GM15510 (cell line): Measurements from ENCODE around the gene TOX3.

Source experiments
- POLR2A ChIP-seq: IDR thresholded peaks from 3 replicates; pipeline ENCODE4 v1.6.1; 2011; ENCODE audit warnings: borderline replicate concordance; ENCODE audit not compliant: insufficient read length; ENCODE audit errors: extremely low read depth

Gene TOX3

DNA sequence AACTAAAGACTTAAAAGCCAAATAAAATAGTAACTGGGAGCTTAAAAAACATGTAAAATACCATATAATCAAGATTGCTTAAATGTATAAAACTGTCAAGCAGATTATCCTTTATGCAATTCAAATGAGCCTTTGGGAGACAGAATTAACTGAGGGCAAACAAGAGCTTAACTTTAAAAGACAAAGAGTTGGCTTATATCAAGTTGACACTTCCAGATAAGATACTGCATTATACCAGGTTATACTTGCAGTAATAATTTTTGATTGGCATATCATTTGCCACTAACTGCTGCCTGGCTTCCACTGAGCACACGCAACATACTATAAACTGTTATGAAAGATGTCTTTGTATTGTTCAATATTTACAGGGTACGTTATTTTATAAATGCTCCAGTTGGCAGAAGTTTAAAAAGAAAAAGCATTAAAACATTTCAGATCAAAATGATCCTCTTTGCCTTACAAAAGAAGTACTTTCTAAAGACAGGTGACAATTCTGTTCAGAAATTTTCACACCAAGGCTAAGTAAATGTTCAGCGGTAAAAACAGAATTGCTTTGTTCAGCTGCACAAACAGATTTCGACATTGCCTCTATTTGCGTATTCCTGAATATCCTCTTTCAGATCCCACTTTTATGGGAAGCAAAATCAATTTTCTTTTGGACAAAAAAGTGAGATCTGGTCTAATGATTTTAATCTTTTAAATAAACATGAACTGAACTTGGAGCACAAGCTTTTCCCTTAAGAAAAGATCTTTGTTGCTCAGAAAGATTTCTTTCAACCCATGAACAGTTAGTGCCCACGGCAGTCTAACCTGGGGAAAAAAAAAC is 50.7 kb downstream of the TOX3 start:
- TF ChIP-seq POLR2A: no peak

DNA sequence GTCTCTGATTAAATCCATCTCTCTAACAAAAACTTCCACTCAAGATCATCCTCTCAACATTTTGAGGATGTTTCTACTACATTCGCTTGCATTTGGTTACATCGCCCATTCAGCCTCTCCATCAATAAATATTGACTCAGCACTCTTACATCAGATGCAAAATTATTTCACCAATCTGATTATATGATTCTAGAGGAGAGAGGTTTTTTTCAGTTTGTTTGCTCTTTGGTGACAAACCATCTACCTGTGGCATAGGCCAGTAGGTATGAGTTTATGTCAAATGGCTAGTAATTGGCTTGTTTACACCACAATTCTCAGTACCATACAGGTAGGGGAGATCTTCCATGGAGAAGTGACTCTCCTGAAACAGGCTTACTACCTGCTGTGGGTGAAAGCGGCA is 52.3 kb downstream of the TOX3 start:
- no peak for TF ChIP-seq POLR2A

DNA sequence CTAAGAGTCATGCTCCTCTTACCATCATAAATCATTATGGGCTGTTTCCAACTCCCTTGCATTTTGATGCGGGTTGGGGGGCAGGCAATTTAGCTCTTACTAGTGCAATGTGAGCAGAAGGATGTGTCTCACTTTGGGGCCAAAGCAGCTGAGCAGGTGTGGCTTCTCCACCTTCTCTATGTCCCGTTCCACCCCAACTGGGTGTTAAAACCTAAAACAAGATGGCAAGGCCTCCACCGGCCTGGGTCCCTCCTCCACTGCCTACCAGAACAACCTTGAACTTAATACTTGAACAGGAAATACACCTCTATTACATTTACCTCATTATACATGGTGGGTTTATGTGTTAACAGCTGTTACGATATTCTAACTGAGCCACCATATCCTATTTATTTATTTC is 52.8 kb downstream of the TOX3 start:
- TF ChIP-seq POLR2A: no peak

DNA sequence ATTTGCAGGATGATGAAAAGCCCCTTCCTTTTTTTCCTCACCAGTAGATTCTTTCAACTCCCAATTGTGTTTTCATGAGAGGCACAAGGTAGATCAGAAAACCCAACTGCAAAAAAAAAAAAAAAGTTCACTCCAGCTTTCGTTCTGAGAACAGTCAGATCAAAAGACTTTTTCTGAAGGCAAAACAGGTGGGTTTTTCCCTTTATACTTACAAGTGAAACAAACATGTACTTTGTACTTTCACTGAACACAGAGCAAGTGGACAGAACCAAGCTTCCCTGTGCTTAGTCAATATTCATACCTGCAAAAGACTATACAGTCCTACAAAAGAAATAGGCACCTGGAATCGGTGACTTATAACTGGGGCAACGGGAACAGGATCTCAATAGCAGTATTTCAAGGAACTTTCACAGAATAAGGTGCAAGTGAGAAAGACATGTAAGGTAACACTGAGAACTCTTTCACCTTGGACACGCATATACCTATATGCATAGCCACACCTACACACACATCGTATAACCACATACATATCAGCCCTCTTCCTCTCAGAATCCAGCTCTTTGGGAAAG is 54.1 kb downstream of the TOX3 start:
- TF ChIP-seq POLR2A: no peak

DNA sequence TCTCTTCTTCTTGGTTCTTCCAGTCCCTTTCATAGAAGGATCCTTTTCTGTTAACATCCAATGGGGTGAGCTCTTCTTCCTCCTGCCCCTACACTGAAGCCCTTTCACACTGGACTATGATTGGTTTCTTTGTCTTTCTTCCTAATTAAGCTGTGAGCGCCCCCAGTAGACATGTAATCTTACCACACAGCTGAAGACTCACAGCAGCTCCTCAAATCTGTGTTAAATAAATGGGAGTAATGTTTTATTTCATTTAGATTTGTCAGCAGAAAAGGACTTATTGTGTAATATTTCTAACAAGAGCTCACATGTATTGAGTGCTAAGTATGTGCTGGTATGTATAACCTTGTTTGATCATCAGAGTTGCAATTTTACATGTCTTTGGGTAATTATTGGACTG is 55.7 kb downstream of the TOX3 start:
- TF ChIP-seq POLR2A: no peak

DNA sequence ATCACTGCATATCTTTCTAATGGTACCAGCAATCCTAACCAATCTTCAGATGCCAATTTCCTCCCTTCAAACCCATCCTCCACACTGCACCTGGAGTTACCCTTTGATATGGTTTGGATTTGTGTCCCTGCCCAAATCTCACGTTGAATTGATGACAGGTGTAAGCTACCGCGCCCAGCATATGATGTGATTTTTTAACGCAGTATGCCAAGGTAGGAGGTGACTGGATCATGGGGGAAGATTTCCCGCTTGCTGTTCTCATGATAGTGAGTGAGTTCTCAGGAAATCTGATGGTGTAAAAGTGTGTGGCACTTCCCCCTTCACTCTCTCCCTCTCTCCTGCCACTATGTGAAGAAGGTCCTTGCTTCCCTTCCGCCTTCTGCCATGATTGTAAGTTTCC is 57.0 kb downstream of the TOX3 start:
- no peak for TF ChIP-seq POLR2A

DNA sequence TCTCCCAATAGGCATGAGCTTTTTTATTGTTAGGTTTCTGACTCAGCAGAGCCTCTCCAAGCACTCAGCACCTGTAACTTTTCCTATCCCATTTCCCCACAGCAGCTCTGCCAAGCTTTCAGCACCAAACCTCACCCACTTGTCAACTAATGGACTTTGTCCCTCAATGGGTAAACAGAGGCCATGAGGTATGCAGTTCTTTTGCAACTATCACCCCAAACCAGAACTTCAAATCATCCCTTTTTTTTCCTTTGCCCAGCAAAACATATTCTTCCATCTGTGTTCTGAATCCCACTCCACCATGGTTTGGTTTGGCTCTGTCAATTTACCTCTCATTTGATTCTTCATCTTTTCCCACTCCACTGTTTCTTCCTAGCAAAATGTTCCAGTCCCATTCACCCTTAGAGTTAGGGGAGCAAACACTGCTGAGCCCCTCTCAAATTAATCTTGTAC is 58.1 kb downstream of the TOX3 start:
- TF ChIP-seq POLR2A: no peak

DNA sequence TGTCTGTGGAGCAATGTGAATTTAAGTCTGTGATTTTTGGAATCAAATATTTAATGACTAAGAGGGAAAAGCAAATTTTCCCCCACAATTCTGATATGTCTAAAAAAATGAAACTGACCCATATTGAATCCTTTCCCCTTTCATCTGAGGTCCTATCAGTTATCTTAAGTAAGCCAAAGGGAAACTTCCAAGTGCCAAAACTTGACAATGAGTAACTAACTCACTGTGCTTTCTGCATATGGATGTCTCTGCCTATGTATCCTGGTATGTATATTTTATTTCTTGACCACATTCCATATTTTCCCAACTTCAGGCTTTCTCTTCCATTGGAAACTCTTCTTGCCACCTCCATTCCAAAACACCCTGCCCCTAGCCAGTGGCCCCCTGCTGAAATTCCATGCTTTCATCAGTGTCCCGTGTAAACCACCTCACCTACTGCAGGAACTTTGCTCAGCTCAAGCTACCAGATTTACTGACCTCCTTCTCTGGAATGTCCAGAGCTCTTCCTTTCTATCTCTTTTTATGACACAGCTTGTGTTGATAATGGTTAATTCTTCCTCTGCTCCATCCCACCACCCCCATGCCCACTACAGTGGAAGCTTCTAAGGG is 59.0 kb downstream of the TOX3 start:
- TF ChIP-seq POLR2A: no peak

DNA sequence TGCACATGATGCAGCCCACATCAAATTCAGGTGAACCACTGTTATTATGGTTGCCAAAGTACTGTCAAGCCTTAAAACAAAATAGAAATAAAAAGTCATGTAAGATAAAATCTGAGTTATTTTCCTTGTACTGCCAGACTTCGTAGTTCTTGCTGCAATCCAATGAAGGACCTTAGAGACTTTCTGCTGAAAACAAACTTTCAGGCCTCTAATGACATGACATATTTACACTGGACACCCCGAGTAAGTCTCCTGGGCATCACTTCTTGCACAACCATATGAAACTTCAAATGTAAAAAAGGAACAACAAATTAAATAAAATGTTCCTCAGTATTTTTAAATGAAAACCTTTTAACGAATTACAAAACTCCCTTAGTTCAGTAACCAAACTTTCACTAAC is 66.7 kb downstream of the TOX3 start:
- no peak for TF ChIP-seq POLR2A

DNA sequence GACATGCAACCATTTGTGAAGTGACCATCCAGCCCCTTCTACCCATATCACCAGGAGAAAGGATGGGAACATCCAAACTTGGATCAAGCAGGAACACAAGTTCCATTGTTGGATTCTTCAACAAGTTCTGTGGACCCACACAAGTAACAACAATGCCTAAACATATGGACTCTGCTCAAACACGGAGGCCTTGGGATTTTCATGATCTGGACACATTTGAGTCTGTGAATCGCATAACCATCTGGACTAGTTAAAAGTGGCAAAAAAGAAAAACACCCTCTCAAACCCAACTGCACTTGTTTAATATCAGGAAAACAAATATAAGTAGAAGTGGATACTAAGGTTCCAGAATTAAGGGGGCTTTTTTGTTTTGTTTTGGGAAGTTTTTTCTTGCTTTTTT is 70.8 kb downstream of the TOX3 start:
- TF ChIP-seq POLR2A: no peak

DNA sequence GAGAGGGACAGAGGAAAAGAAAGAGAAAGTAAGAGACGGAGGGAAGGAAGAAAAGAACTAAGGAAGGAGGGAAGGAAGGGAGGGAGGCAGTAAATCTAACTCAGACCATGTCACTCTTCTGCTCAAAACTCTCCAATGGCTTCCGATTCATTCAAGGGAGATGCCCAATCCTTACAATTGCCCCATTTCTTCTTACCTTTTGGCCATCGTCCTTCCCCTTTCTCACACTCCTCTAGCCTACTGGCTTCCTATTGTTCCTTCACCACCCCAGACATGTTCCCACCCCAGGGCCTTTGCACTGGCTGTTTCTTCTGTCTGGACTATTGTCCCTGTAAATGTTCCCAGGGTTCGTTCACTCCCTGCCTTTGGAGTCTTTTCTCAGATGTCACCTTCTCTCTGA is 72.3 kb downstream of the TOX3 start:
- no peak for TF ChIP-seq POLR2A

DNA sequence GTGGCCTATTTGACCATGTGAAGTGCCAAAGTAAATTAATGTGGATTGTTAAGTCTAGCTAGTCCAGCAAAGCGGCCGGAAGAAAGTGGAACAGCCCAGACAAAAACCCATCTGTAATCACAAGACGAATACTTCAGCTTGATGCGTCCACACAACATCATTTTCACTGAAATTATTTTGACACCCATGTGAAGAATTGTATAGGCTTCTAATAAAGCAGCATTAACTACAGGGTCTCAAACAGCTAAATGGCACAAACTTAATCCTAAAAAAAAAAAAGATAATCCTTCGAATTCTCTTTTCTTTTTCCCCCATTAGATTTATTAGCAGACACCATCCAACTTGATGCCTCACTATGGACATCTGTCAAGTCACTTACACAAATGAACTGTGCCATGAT is 73.8 kb downstream of the TOX3 start:
- no peak for TF ChIP-seq POLR2A

DNA sequence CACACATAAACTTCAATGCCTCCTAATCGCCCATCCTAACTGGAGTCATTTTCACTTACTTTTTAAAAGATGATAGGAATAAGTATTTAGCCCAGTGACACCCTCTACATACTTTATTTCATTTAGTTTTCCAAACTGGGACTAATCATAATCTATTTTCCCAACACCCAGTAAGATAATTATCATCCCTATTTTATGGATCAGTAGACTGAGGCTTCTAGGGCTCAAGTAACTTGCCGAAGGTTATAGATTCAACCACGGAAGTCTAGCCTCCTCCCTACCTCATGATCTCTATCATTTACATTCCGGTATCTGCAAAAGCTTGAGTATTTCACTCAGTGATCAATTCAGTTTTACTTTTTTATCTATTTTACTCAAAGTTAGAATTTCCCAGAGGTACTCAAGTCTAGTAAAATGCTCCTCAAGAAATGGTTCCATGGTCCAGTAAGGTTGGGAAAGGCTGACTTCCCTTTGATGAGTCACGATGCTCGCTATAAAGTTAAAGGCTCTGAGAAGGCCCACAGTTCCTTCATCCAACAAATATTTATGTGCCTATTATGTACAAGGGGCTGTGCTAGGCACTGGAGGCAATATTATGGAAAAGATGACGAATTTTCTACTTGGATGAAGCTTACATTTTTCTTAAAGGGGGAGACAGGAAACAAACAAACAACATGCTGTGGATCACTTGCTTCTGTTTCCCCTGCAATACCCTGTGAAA is 75.1 kb downstream of the TOX3 start:
- no peak for TF ChIP-seq POLR2A

DNA sequence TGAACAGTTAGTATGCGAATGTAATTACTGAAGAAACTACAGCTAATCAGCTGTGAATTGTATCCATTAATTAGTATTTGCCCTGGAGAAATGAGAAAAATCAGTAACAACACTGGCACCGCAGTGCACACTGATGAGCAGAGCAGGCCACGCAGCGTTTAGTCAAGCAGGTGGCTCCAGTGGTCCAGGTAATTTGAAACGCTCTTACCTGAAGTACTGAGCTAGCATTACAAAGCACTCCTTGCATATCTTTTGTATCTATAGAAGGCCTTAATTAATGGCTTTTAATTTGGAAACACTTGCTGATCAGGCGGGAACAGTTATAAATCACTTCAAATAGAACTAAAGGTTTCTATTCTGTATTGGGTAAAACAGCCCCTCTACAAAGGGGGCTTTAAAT is 76.4 kb downstream of the TOX3 start:
- TF ChIP-seq POLR2A: no peak

DNA sequence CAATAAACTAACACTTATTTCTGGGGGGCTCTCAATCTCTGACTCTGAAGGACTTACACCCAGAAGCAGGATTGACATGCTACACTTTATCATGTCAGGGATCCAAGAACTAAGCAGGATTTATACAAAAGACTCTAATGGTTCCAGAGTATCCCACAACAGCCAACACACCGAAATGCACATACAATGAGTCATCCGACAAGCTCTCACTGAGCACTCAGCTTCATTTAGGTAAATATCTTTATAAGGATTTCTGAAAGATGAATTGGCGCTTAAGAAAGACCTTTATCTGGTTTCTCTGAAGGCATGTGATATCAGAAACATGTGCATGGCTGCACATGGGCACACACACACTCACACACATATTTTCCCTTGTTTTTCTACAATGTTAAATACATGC is 77.2 kb downstream of the TOX3 start:
- no peak for TF ChIP-seq POLR2A
